AG04449 (cell line): ENCODE results near the gene CD274.

Experiments used
- CTCF ChIA-PET: fragments of 350-600 bp; formaldehyde crosslinking; extraction: SDS; loops from one replicate; lab custom pipeline; 2021; ENCODE audit warnings: antibody characterized with exemption; lab: Yijun Ruan, JAX
- POLR2A ChIA-PET: fragments of 400-600, 350-600 bp; formaldehyde crosslinking; extraction: SDS; loops from one replicate; lab custom pipeline; 2020; ENCODE audit warnings: antibody characterized with exemption, inconsistent platforms; lab: Yijun Ruan, JAX
- DNase-seq: peaks from one replicate; pipeline ENCODE4 v3.0.0-alpha.2; 2010; ENCODE audit warnings: low read depth, low spot score
- H3K4me3 ChIP-seq: 2 replicates; pipeline ENCODE4 v1.5.1; 2011; ENCODE audit warnings: low read depth, mild to moderate bottlenecking, control low read depth, low read length
- TF ChIP-seq, protein P1 (sequence below): IDR thresholded peaks from one replicate; pipeline ENCODE4 v1.5.1; 2011; ENCODE audit warnings: mild to moderate bottlenecking, moderate library complexity, low read length, control low read depth, inconsistent platforms; ENCODE audit not compliant: insufficient read depth; ENCODE audit errors: missing control alignments

CD274 gene

DNA sequence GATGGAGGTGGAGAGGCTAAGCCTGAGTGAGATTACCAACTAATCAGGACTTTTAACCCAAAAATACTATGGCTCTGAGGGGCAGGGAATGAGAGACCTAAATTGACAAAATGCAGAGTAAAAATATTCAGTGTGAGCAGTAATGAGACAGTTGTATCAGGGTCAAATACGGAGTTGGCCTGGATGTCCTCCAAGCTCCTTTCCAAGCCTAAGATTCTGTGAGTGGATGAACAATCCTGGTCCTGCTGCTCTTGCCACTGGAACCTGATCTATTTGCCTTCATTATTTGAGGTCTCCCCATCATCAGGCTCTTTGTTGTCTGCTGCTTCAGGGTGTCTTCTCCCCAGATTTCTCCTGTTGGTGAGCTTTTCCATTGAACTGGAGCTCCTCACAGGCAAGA, 61.1 kb downstream of the CD274 start:
- CTCF ChIA-PET: interaction anchor here (1.1 to 1.6 kb wide), 5 partner anchors 22 to 79 kb away, joined by 3 to 5 read pairs (median 5); partner anchors contain the start of gene CD274
- peak overlapping the region; percentile 64 for H3K4me3 ChIP-seq
- no peak for DNase-seq
- POLR2A ChIA-PET: interaction anchor here (0.7 to 2.9 kb wide), 5 partner anchors 17 to 117 kb away, joined by 3 to 11 read pairs (median 5); partner anchors contain the start of genes CD274, PLGRKT and RIC1
- TF ChIP-seq, protein P1, sequence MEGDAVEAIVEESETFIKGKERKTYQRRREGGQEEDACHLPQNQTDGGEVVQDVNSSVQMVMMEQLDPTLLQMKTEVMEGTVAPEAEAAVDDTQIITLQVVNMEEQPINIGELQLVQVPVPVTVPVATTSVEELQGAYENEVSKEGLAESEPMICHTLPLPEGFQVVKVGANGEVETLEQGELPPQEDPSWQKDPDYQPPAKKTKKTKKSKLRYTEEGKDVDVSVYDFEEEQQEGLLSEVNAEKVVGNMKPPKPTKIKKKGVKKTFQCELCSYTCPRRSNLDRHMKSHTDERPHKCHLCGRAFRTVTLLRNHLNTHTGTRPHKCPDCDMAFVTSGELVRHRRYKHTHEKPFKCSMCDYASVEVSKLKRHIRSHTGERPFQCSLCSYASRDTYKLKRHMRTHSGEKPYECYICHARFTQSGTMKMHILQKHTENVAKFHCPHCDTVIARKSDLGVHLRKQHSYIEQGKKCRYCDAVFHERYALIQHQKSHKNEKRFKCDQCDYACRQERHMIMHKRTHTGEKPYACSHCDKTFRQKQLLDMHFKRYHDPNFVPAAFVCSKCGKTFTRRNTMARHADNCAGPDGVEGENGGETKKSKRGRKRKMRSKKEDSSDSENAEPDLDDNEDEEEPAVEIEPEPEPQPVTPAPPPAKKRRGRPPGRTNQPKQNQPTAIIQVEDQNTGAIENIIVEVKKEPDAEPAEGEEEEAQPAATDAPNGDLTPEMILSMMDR: no peak

DNA sequence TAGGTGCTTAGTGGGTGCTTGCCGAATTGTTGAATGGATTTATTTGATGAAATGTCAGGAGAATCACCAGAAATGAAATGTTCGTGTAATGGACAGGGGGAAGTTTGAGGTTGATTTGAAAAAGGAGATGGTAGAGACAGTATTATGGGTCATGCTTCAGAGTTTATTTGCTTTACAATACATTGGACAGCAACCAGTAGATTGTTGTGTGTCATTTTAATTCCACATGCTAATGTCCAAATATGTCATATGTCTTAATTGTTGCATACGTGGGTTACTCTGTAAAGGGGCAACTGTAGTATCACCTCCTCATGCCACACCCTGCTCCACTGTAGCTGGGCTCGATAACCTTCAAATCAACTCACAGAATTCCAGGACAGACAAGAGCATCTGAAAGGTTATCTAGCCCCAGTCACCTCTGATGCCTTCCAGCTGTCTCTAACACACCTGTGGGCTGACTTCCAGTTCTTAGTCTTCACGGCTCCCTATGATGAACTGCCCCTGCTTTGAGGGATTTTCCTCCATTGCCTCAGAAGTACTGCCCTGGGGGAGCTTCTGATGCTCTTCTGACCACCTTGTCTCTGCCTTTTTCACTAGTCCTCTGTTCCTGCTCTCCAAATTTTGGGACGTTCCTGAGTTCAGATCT, 61.7 kb downstream of the CD274 start:
- DNase-seq: no peak
- H3K4me3 ChIP-seq: peak overlapping the region; percentile 64
- ChIA-PET POLR2A (interaction anchor here (1.1 to 2.9 kb wide), 3 partner anchors 17 to 75 kb away, joined by 3 to 11 read pairs (median 6); partner anchors contain the start of gene CD274), CTCF (interaction anchor here (1.3 to 1.6 kb wide), 2 partner anchors 42 to 76 kb away, joined by 3 to 5 read pairs; no protein-coding TSS in a partner anchor)
- TF ChIP-seq, protein P1: no peak

DNA sequence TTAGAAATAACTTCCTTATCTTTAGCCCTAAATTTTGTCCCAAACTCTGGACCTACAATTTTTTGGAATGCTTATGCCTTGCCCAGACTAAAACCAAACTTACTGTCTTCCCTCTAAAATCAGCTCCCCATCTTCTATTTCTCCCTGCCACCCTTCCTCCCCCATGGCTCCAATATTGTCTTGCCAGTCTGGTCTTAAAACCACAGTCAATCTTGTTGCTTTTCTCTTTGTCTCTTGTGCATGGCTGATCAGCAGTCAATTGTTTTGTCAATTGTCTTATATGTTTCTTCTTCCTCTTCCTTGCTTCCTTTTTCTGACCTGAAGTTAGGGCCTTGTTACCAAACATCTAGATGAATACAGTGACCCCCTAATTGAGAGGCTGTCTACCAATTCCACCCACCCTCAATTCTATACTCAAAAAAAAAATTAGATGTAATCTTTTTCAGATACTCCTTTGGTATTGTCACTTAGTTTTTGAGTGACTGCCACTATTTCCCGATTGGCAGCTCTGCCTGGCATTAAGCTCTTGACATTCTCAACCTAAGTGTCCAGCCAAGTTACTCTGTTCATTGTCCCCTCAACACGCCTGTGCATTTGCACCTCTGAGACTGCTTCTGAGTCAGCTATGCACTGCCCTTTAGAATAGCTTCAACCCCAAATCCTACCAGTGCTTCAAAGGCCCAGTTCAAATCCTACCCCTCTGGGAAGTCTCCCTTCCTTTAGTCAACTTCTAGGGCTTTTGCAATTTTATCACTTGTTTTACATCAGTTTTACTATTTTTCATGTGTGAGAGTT, 62.5 kb downstream of the CD274 start:
- CTCF ChIA-PET: interaction anchor here (1.3 to 1.6 kb wide), 2 partner anchors 41 to 76 kb away, joined by 3 to 5 read pairs; no protein-coding TSS in a partner anchor
- no peak for DNase-seq
- peak overlapping the region; percentile 64 for H3K4me3 ChIP-seq
- POLR2A ChIA-PET: no interaction called here
- TF ChIP-seq, protein P1: no peak

DNA sequence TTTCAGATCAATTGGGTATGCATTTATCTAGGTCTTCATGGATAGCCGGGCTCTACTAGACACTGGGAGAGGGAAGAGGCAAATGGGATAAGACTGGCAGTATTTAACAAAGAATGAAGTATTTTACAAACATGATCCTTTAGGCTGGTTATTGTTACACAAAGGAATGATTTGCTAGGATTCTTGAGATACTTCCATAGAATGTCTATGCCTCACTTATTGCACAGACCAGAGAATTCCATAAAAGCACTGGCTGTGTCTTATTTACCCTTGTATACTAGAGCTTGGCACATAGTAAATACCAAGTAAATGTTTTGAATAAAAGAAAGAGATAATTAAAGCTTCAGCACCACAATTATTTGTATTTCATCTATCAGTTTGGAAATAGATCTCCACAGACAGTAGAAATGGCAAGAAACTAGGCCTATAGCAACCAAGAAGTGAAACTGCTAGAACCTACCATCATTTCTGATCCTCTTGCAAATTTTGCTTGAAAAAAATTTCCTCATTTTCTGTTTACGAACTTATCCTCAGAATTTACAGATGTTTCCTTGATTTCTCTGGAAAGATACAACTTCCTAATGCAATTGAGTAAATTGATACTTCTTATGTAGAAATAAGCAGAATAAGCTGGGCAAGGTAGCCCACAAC, 63.7 kb downstream of the CD274 start:
- DNase-seq: no peak
- POLR2A ChIA-PET: no interaction called here
- H3K4me3 ChIP-seq: no peak overlapping the region
- TF ChIP-seq, protein P1: no peak
- CTCF ChIA-PET: interaction anchor here (1.8 kb wide), 1 partner anchor 76 kb away, joined by 4 read pairs; no protein-coding TSS in a partner anchor

DNA sequence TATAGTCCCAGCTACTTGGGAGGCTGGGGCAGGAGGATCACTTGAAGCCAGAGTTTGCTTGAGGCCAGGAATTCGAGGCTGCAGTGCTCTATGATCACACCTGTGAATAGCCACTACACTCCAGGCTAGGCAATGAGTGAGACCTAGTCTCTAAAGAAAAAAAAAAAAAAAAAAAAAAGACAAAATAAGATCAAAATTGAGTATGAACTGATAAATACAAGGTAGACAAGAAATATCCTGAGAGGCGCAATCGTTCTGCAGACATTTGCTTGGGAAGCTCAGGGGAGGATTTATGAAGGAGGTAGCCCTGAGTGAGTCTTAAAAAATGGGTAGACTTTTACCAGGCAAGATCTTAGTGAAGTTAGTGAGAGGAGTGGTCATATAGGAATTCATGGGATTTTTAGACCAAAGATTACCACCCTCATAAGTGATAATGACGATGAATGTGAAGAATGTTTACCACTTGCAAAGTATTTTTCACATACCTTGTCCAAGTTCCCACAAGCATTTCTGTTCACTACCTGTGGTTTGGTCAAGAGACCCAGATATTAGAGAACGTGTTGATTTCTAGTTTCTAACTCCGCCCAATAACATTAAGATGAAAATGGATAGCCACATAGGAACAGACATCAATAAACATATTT, 64.4 kb downstream of the CD274 start:
- ChIA-PET CTCF (interaction anchor here (1.8 kb wide), 1 partner anchor 75 kb away, joined by 4 read pairs; no protein-coding TSS in a partner anchor), POLR2A (no interaction called here)
- H3K4me3 ChIP-seq: no peak overlapping the region
- DNase-seq: no peak
- TF ChIP-seq, protein P1: no peak
